SIG-M5 treated with dmso at 0.1 percent for 504 hours (cell line): Measurements from ENCODE around the gene PRPF40B.
A peak's percentile ranks its signal among the peaks of the same experiment; 100 is the strongest.
"Not testable (repeated sequence)": the region's sequence is repeated elsewhere in the genome, so short reads cannot be mapped to it uniquely, and the experiment has no call there.

Source experiments
- DNase-seq: peaks from one replicate; lab custom pipeline; 2025; ENCODE audit not compliant: unreplicated experiment; lab: John Stamatoyannopoulos, UW

Gene PRPF40B

GRCh38 chr12:49609059-49609874 is 14.1 kb upstream of the PRPF40B start:
- no peak for DNase-seq

- DNase-seq: peak; percentile 41
Observed at GRCh38 chr12:49609875-49610154, 13.5 kb upstream of the PRPF40B start.

- DNase-seq: not testable (repeated sequence)
Observed at GRCh38 chr12:49610785-49611184, 12.6 kb upstream of the PRPF40B start.

GRCh38 chr12:49612210-49612609 is 11.2 kb upstream of the PRPF40B start:
- DNase-seq: no peak

- DNase-seq: no peak
Observed at GRCh38 chr12:49615725-49616124, 7.6 kb upstream of the PRPF40B start.

GRCh38 chr12:49616533-49617219 is 6.7 kb upstream of the PRPF40B start:
- no peak for DNase-seq

GRCh38 chr12:49618576-49618975 is 4.8 kb upstream of the PRPF40B start:
- no peak for DNase-seq

GRCh38 chr12:49619286-49619685 is 4.1 kb upstream of the PRPF40B start:
- no peak for DNase-seq

- no peak for DNase-seq
Observed at GRCh38 chr12:49621651-49622500, 1.5 kb upstream of the PRPF40B start.

- peak; percentile 44 for DNase-seq
Observed at GRCh38 chr12:49622501-49623141, 740 bp upstream of the PRPF40B start.

- DNase-seq: no peak
Observed at GRCh38 chr12:49624921-49625577, 1.7 kb downstream of the PRPF40B start.

- no peak for DNase-seq
Observed at GRCh38 chr12:49626169-49626835, 2.9 kb downstream of the PRPF40B start.

- DNase-seq: no peak
Observed at GRCh38 chr12:49626836-49627235, 3.5 kb downstream of the PRPF40B start.

- no peak for DNase-seq
Observed at GRCh38 chr12:49627752-49628360, 4.5 kb downstream of the PRPF40B start.

GRCh38 chr12:49631336-49631907 is 8.1 kb downstream of the PRPF40B start:
- no peak for DNase-seq

- DNase-seq: no peak
Observed at GRCh38 chr12:49632401-49632800, 9.0 kb downstream of the PRPF40B start.

- no peak for DNase-seq
Observed at GRCh38 chr12:49632986-49633702, 9.8 kb downstream of the PRPF40B start.

- DNase-seq: no peak
Observed at GRCh38 chr12:49633703-49634345, 10.5 kb downstream of the PRPF40B start.
